ENCODE measurements around the gene GPRIN1. TPM values are rescaled to one million over a fixed set of nuclear protein-coding genes. Genes with fewer than 3 reads are reported as not detected.

GPRIN1 gene
- total and polyA plus RNA-seq, 2 experiments from 2014 or later: 0.27 to 0.79 TPM

DNA sequence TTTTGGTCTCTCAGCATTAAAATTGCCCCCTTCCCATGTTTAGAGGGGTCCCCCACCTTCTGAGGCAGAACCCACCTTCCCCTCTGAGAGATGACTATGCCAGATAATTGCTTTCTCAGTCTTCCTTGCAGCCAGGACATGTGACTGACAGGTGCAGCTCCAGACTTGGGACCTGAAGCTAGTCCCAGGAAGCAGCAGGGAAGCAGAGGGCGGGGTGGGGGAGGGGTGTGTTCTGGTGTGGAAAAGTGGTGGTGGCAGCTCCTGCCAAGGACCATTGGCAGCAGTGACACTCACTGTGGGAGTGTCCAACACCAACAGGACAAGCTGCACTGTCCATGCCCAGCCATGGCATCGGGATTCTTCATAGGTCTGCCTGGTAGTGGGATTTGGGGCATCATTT lies 22.8 kb upstream of the GPRIN1 start:
- no peak overlapping the region for H3K27ac ChIP-seq
- TF ChIP-seq, protein P1, sequence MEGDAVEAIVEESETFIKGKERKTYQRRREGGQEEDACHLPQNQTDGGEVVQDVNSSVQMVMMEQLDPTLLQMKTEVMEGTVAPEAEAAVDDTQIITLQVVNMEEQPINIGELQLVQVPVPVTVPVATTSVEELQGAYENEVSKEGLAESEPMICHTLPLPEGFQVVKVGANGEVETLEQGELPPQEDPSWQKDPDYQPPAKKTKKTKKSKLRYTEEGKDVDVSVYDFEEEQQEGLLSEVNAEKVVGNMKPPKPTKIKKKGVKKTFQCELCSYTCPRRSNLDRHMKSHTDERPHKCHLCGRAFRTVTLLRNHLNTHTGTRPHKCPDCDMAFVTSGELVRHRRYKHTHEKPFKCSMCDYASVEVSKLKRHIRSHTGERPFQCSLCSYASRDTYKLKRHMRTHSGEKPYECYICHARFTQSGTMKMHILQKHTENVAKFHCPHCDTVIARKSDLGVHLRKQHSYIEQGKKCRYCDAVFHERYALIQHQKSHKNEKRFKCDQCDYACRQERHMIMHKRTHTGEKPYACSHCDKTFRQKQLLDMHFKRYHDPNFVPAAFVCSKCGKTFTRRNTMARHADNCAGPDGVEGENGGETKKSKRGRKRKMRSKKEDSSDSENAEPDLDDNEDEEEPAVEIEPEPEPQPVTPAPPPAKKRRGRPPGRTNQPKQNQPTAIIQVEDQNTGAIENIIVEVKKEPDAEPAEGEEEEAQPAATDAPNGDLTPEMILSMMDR (IDR thresholded peaks at IDR 0.05; ENCODE audit: low read depth, low read length): no peak
- H3K9me3 ChIP-seq (ENCODE audit: low read depth): no peaks in the 10 kb centered on the region
- no peak overlapping the region for H3K4me3 ChIP-seq
- H3K36me3 ChIP-seq: no peaks in the 10 kb centered on the region
- peaks cover 48% of the 10 kb centered on the region for H3K27me3 ChIP-seq
- no peak for DNase-seq (ENCODE audit: low read depth in 1 of 2, low spot score in 1 of 2)
- no peaks in the 10 kb centered on the region for H3K4me1 ChIP-seq (ENCODE audit: low read depth)

DNA sequence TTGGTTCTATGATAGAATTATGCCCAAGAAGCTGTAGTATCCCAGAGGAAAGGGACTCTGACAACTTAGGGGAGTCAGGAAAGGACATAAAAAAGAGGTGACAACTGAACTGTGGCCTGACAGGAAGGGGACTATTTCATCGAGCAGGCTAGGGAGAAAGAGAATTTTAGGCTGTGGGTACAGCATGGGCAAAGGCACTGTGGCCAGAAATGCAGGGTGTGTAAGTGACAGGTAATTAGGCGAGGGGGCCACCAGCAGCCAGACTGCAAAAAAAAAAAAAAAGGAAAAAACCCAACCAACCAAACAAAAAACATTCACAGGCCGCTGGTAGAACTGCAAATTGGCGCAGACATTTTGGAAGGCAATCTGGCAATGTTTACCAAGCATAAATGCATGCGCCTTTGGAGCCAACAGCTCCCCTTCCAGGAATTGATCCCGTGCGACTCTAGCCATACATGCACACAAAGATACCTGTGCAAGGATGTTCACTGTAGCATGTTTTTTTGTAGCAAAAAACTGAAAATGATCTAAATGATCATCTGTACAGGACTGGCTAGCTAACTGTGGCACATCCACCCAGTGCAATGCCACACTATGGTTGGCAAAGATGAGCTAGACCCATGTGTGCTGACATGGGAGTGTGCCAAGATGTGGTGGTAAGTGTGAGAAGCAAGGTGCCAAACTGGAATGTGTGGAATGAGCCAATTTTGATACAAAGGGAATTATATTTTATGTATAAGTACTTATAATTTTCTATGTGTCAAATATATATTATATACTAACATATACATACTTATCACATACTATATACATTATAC lies 21.6 kb upstream of the GPRIN1 start:
- no peak for DNase-seq (ENCODE audit: low read depth in 1 of 2, low spot score in 1 of 2)
- TF ChIP-seq, protein P1 (IDR thresholded peaks at IDR 0.05; ENCODE audit: low read depth, low read length): no peak
- H3K4me3 ChIP-seq: no peak overlapping the region
- no peak overlapping the region for H3K27ac ChIP-seq
- H3K27me3 ChIP-seq: peaks cover 52% of the 10 kb centered on the region
- no peaks in the 10 kb centered on the region for H3K9me3 ChIP-seq (ENCODE audit: low read depth)
- H3K4me1 ChIP-seq (ENCODE audit: low read depth): no peaks in the 10 kb centered on the region
- no peaks in the 10 kb centered on the region for H3K36me3 ChIP-seq

DNA sequence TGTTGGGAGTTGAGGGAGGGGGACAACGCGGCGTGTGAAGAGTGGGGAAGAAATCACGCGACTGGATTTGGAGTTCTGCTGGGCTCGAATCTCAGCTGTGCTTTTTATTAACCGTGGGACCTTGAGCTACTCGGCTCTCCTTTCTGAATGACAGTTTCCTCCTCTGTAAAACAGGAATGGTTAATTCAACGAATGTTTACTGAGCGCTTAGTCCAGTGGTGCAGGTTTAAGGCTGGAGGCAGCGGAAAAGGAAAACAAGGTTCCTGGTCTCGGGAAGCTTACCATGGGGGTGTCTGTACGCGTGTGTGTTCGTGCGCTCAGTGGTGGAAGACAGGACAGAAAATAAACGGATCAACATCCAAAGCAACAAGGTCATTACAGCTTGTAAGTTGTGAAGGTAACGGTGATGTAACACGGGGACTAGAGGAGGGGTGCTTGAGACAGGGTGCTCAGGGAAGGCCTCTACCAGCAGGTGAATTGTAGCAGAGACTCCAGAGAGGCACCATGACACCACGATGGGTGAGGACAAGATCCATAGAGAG lies 20.8 kb upstream of the GPRIN1 start:
- Histone ChIP-seq H3K4me1 (ENCODE audit: low read depth) (no peaks in the 10 kb centered on the region), H3K27me3 (peaks cover 52% of the 10 kb centered on the region), H3K9me3 (ENCODE audit: low read depth) (no peaks in the 10 kb centered on the region), H3K27ac (no peak overlapping the region), H3K36me3 (no peaks in the 10 kb centered on the region), H3K4me3 (peak overlapping the region; percentile 56)
- TF ChIP-seq, protein P1 (IDR thresholded peaks at IDR 0.05; ENCODE audit: low read depth, low read length): no peak
- no peak for DNase-seq (ENCODE audit: low read depth in 1 of 2, low spot score in 1 of 2)

DNA sequence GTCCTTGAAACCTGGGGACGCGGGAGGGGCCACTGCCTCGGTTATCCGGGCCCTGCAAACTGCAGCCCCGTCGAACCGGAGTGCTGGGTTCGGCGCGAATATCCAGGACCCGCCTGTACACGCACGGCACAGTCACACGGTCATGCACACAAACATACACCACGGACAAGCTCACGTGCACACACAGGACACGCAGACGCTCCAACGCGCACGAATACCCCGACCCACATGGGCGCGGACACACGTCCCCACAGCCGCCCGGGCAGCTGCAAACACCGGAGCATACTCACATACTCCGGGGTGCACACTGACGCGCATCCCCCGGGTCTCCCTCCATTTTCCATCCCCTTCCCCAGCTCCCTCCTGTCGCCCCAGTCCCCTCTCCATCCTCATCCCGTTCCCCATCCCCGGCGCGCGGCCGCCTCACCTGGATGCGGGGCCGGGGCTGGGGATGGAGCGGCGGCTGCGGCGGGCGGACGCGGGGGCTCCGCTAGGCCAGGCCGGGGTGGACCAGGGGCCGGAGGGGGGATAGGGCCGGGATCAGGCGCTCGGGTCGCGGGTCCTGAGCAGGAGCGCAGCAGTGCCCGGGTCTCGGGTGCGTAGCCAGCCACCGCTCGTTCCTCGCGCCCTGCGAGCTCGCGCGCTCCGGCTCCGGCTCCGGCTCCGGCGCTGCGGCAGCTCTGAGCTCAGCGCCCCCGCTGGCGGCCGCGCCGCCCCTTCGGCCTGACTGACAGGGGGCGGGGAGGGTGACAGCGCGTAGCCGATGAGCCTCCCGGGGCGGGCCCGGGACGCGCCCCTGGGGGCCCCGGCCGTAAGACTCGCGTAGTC lies 20.1 kb upstream of the GPRIN1 start, which contains the start of the genes EIF4E1B and SNCB:
EIF4E1B (plus strand) TSS at position 823 of the 828 bp plus-strand sequence. CDS start 12,113 bp downstream, outside the sequence.
SNCB (minus strand) TSS at position 682 of the 828 bp plus-strand sequence. CDS start 880 bp downstream, outside the sequence.
- no peaks in the 10 kb centered on the region for H3K4me1 ChIP-seq (ENCODE audit: low read depth)
- H3K27me3 ChIP-seq: peaks cover 52% of the 10 kb centered on the region
- TF ChIP-seq, protein P1 (IDR thresholded peaks at IDR 0.05; ENCODE audit: low read depth, low read length): no peak
- H3K36me3 ChIP-seq: no peaks in the 10 kb centered on the region
- no peak within 1 kb of the TSS for H3K27ac ChIP-seq
- peak within 1 kb of the TSS; percentile 56 for H3K4me3 ChIP-seq
- H3K9me3 ChIP-seq (ENCODE audit: low read depth): no peaks in the 10 kb centered on the region
- DNase-seq (ENCODE audit: low read depth in 1 of 2, low spot score in 1 of 2): peak; percentile 53 to 80

DNA sequence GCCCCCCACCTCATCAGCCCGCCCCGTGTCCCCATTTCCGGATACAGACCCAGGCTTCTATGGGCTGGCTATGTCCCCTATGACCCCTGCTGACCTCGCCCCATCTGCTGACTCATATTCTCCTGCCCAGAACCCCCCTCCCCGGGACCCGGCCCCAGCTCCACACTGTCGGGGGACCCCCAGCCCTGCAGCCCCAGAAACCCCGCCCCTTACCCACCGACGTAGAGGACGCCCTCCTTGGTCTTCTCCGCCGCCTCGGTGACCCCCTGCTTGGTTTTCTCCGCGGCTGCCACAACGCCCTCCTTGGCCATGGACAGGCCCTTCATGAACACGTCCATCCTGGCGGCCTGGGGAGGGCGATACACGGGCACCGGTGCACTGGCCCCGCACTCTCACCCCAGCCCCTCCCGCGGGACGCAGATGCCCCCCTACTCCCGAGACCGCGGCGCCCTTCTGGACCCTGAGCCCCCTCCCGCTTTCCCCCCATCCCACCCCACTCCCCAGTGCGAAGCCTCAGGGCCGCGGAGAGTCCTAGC lies 19.4 kb upstream of the GPRIN1 start:
- Histone ChIP-seq H3K9me3 (ENCODE audit: low read depth) (no peaks in the 10 kb centered on the region), H3K27me3 (peaks cover 52% of the 10 kb centered on the region), H3K4me1 (ENCODE audit: low read depth) (no peaks in the 10 kb centered on the region), H3K4me3 (peak overlapping the region; percentile 56), H3K27ac (no peak overlapping the region), H3K36me3 (no peaks in the 10 kb centered on the region)
- TF ChIP-seq, protein P1 (IDR thresholded peaks at IDR 0.05; ENCODE audit: low read depth, low read length): no peak
- no peak for DNase-seq (ENCODE audit: low read depth in 1 of 2, low spot score in 1 of 2)
